DND-41 (cell line): ENCODE results near the gene TMEM182.

Experiments
- CTCF ChIP-seq: IDR thresholded peaks from 2 replicates; pipeline ENCODE4 v1.5.1; 2012; ENCODE audit warnings: borderline replicate concordance, low read length, moderate library complexity, mild to moderate bottlenecking; ENCODE audit not compliant: poor library complexity, severe bottlenecking; ENCODE audit errors: extremely low read depth
- EZH2 ChIP-seq: IDR thresholded peaks from 3 replicates; pipeline ENCODE4 v1.6.1; 2012; ENCODE audit warnings: borderline replicate concordance, low read depth, mild to moderate bottlenecking, moderate library complexity, low read length, inconsistent platforms; ENCODE audit not compliant: severe bottlenecking

GRCh38 chr2:102850888-102851287, 89.1 kb downstream of the TMEM182 start:
- no peak for TF ChIP-seq CTCF
- no peak for TF ChIP-seq EZH2
